ENCODE data around the gene DHRS7B.
A peak's percentile ranks its signal among the peaks of the same experiment; 100 is the strongest.

The DHRS7B gene

GRCh38 chr17:21127509-21128077, 829 bp downstream of the DHRS7B start:
- peak overlapping the region; percentile 86 for H3K4me3 ChIP-seq (ENCODE audit: low read depth, low read length)
- no peak for DNase-seq (ENCODE audit: low read depth)
- no peak for TF ChIP-seq CTCF (IDR thresholded peaks at IDR 0.05; ENCODE audit: control insufficient read depth, extremely low read depth, insufficient read depth)

GRCh38 chr17:21129023-21129681, 2.4 kb downstream of the DHRS7B start:
- DNase-seq (ENCODE audit: low read depth): no peak
- H3K4me3 ChIP-seq (ENCODE audit: low read depth, low read length): no peak overlapping the region
- peak; percentile 72 for TF ChIP-seq CTCF (IDR thresholded peaks at IDR 0.05; ENCODE audit: control insufficient read depth, extremely low read depth, insufficient read depth)

DNA sequence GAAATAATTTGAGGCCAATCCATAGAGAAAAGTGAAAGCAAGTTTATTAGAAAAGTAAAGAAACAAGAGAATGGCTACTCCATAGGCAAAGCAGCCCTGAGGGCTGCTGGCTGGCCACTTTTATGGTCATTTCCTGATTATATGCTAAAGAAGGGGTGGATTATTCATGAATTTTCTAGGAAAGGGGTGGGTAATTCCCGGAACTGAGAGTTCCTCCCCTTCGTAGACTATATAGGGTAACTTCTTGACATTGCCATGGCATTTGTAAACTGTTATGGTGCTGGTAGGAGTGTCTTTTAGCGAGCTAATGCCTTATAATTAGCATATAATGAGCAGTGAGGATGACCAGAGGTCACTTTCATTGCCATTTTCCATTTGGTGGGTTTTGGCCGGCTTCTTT, 4.4 kb downstream of the DHRS7B start:
- TF ChIP-seq CTCF (IDR thresholded peaks at IDR 0.05; ENCODE audit: control insufficient read depth, extremely low read depth, insufficient read depth): no peak
- no peak overlapping the region for H3K4me3 ChIP-seq (ENCODE audit: low read depth, low read length)
- DNase-seq (ENCODE audit: low read depth): no peak

DNA sequence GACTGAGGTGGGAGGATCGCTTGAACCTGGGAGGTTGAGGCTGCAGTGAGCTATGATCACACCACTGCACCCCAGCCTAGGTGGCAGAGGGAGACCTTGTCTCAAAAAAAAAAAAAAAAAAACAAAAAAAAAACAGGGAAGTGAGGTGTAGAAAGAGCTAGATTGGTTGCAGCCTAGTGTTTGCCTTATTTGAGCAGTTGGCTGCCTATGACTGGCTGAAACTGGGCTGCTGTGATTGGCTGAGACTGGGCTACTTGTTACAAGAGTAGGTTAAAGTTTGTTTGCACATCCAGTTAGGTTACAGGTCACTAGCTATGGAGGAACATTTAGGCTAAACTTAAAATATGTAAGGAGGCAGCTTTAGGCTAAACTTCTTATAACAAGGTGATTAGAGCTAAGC, 5.7 kb downstream of the DHRS7B start:
- no peak for TF ChIP-seq CTCF (IDR thresholded peaks at IDR 0.05; ENCODE audit: control insufficient read depth, extremely low read depth, insufficient read depth)
- H3K4me3 ChIP-seq (ENCODE audit: low read depth, low read length): no peak overlapping the region
- no peak for DNase-seq (ENCODE audit: low read depth)

DNA sequence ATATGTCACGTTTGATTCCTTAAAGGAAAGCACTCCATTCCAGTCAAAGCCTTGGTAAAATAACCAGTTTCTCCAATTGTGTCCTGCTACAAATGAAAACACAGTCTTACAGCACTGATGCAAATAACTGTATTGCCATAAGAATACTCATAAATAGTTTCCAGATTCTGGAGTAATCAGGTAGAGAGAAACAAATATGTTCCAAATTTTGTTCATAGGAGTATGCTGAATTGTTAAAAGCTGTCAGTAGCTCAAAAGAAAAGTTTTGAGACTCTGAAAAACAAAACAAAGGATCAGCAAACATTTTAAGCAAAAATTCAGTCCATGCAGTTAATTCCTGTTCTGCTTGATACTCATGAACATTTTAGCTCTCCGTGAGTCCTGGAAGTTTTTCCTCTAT, 7.8 kb downstream of the DHRS7B start:
- DNase-seq (ENCODE audit: low read depth): no peak
- no peak for TF ChIP-seq CTCF (IDR thresholded peaks at IDR 0.05; ENCODE audit: control insufficient read depth, extremely low read depth, insufficient read depth)
- no peak overlapping the region for H3K4me3 ChIP-seq (ENCODE audit: low read depth, low read length)

DNA sequence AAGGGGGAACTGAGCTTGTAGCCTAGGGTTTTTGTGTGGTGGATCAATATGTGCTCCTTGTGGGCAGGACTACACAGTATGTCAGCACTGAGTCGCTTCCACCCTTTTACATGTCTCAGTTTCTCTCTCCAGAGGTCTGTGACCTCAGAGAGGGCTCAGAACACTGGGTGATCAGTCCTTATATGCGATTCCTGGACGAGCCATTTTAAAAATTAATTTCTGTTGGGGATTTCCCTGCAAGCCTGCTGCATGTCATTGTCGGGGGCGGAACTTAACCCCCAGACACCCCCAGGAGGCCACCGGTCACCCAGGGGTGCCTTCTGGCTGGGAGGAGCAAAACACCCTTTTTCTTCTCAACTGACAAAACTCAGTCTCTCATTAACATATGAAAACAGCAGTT, 14.1 kb downstream of the DHRS7B start:
- no peak for DNase-seq (ENCODE audit: low read depth)
- no peak overlapping the region for H3K4me3 ChIP-seq (ENCODE audit: low read depth, low read length)

More for the DNA sequence above, 14.1 kb downstream of the DHRS7B start:
- no peak for TF ChIP-seq CTCF (IDR thresholded peaks at IDR 0.05; ENCODE audit: control insufficient read depth, extremely low read depth, insufficient read depth)
